Activated naive CD8-positive, alpha-beta T cell treated with anti-CD3 and anti-CD28 coated beads, Interleukin-2, amount 10 ng/mL, durations not matched to agents 7 days and 5 days (primary cell): ENCODE results near the gene CACNB3. TPM values are rescaled to one million over a fixed set of nuclear protein-coding genes. Genes with fewer than 3 reads are reported as not detected.
"Not testable (repeated sequence)": the region's sequence is repeated elsewhere in the genome, so short reads cannot be mapped to it uniquely, and the experiment has no call there.

Source experiments
- ATAC-seq: fragments of 150-1000 bp; cut with Tn5 transposase; one replicate; pipeline ENCODE4 v1.10.0; 2021; ENCODE audit warnings: low read depth, moderate library complexity
- POLR2A ChIA-PET: fragments of 350-600 bp; sonication (Branson Sonifier 250); formaldehyde crosslinking; loops from one replicate; lab custom pipeline; 2021; ENCODE audit warnings: antibody characterized with exemption; lab: Charles Lee
- DNase-seq: peaks from one replicate; pipeline ENCODE4 v3.0.0; 2021
- H3K27ac Mint-ChIP-seq: one replicate; pipeline ENCODE4 v1.8.0; 2022; ENCODE audit warnings: mild to moderate bottlenecking, mixed read lengths
- H3K27me3 Mint-ChIP-seq: one replicate; pipeline ENCODE4 v1.8.0; 2022; ENCODE audit warnings: mild to moderate bottlenecking, moderate library complexity, mixed read lengths
- H3K36me3 Mint-ChIP-seq: one replicate; pipeline ENCODE4 v1.8.0; 2021; ENCODE audit warnings: mild to moderate bottlenecking, mixed read lengths
- H3K4me1 Mint-ChIP-seq: one replicate; pipeline ENCODE4 v1.8.0; 2021; ENCODE audit warnings: mixed read lengths
- H3K4me3 Mint-ChIP-seq: one replicate; pipeline ENCODE4 v1.8.0; 2022; ENCODE audit warnings: mild to moderate bottlenecking, moderate library complexity, mixed read lengths
- H3K9me3 Mint-ChIP-seq: one replicate; pipeline ENCODE4 v1.8.0; 2021; ENCODE audit warnings: mixed read lengths
- microRNA-seq: library from miRNA; unstranded; fragments of <30 nt; microRNA quantifications from one replicate; pipeline ENCODE4 v1.2.0, GENCODE V29; 2022
- total RNA-seq, 2 experiments: library from RNA; stranded (reverse); gene quantifications; one replicate each; pipeline ENCODE4 v1.2.3, GENCODE V29; 2021

The CACNB3 gene
- total RNA-seq, 2 experiments from 2014 or later: 13.4 to 20.0 TPM

- POLR2A ChIA-PET, H3K4me3 Mint-ChIP-seq: not testable (repeated sequence)
Measured at GRCh38 chr12:48873534-48873933, 55.2 kb downstream of the CACNB3 start.

GRCh38 chr12:48875944-48876515 lies 57.7 kb downstream of the CACNB3 start:
- Mint-ChIP-seq H3K27me3 (peaks cover 18% of the 10 kb centered on the region), H3K4me3 (no peak overlapping the region), H3K4me1 (no peaks in the 10 kb centered on the region), H3K9me3 (no peaks in the 10 kb centered on the region), H3K36me3 (no peaks in the 10 kb centered on the region), H3K27ac (no peak overlapping the region)
- POLR2A ChIA-PET: no interaction called here
- no peak for DNase-seq
- ATAC-seq: no peak

More at GRCh38 chr12:48873534-48873933, 55.2 kb downstream of the CACNB3 start:
- not testable (repeated sequence) for H3K27me3 Mint-ChIP-seq, H3K4me1 Mint-ChIP-seq, H3K9me3 Mint-ChIP-seq, H3K27ac Mint-ChIP-seq, DNase-seq, H3K36me3 Mint-ChIP-seq, ATAC-seq

Small RNAs within 50 kb of the gene (microRNA-seq; reads per million reads assigned to microRNA genes)
- not detected for gene MIR4701

Other genes with a start within 250 kb of the CACNB3 start
- gene LALBA, start 248.4 kb upstream of the CACNB3 start, total RNA-seq: not detected
- gene KANSL2, start 136.3 kb upstream of the CACNB3 start, total RNA-seq: 10 to 100 TPM; 62.1 to 65.7 TPM
- gene CCNT1, start 101.8 kb upstream of the CACNB3 start, total RNA-seq: 10 to 100 TPM; 58.7 to 60.4 TPM
- not detected for gene ADCY6, start 29.4 kb upstream of the CACNB3 start, total RNA-seq
- gene DDX23, start 33.7 kb downstream of the CACNB3 start, total RNA-seq: 100 to 1,000 TPM; 135 to 162 TPM
- gene RND1, start 47.4 kb downstream of the CACNB3 start, total RNA-seq: 1 to 10 TPM; 3.8 to 4.9 TPM
- gene FKBP11, start 107.0 kb downstream of the CACNB3 start, total RNA-seq: 10 to 100 TPM; 51.9 to 53.4 TPM
- 10 to 100 TPM; 88.0 to 96.5 TPM for gene ARF3, start 139.0 kb downstream of the CACNB3 start, total RNA-seq
- 10 to 100 TPM in 1 of 2 experiments, 1 to 10 TPM in 1; 9.4 to 10.1 TPM for gene WNT10B, start 153.2 kb downstream of the CACNB3 start, total RNA-seq
- gene WNT1, start 159.8 kb downstream of the CACNB3 start, total RNA-seq: 1 to 10 TPM; 1.7 to 2.0 TPM
- under 1 TPM; 0.20 to 0.30 TPM for gene DDN, start 180.9 kb downstream of the CACNB3 start, total RNA-seq
- 10 to 100 TPM; 50.0 to 56.6 TPM for gene PRKAG1, start 200.3 kb downstream of the CACNB3 start, total RNA-seq
- gene KMT2D, start 242.3 kb downstream of the CACNB3 start, total RNA-seq: 100 to 1,000 TPM; 123 to 129 TPM